Osteocyte (in vitro differentiated cells): Measurements from ENCODE around the gene CTXN3. TPM values are rescaled to one million over a fixed set of nuclear protein-coding genes. Genes with fewer than 3 reads are reported as not detected.

Experiments used
- DNase-seq: peaks from one replicate; pipeline ENCODE4 v3.0.0; 2021; ENCODE audit warnings: mixed read lengths; ENCODE audit not compliant: unreplicated experiment; ENCODE audit errors: extremely low spot score
- H3K27ac Mint-ChIP-seq: one replicate; pipeline ENCODE4 v1.8.0; 2021; ENCODE audit warnings: mild to moderate bottlenecking, mixed read lengths; ENCODE audit not compliant: unreplicated experiment
- H3K27me3 Mint-ChIP-seq: one replicate; pipeline ENCODE4 v1.8.0; 2021; ENCODE audit warnings: mixed read lengths; ENCODE audit not compliant: unreplicated experiment
- H3K36me3 Mint-ChIP-seq: one replicate; pipeline ENCODE4 v1.8.0; 2021; ENCODE audit warnings: mixed read lengths; ENCODE audit not compliant: unreplicated experiment
- H3K4me1 Mint-ChIP-seq: one replicate; pipeline ENCODE4 v1.8.0; 2021; ENCODE audit warnings: mixed read lengths; ENCODE audit not compliant: unreplicated experiment
- H3K4me3 Mint-ChIP-seq: one replicate; pipeline ENCODE4 v1.8.0; 2021; ENCODE audit warnings: mild to moderate bottlenecking, moderate library complexity, mixed read lengths; ENCODE audit not compliant: unreplicated experiment
- H3K9me3 Mint-ChIP-seq: one replicate; pipeline ENCODE4 v1.8.0; 2021; ENCODE audit warnings: mixed read lengths; ENCODE audit not compliant: unreplicated experiment
- total RNA-seq: library from RNA; stranded (reverse); gene quantifications from 2 replicates; pipeline ENCODE4 v1.2.1, GENCODE V29; 2021
- TF ChIP-seq, protein P1 (sequence below): fragments of 200-600 bp; sonication (generic); IDR thresholded peaks from 2 replicates; pipeline ENCODE4 v1.5.0; 2021; ENCODE audit warnings: antibody characterized with exemption, mild to moderate bottlenecking, moderate library complexity

The CTXN3 gene
- total RNA-seq, 1 donor from 2014 or later = not detected

- H3K9me3 Mint-ChIP-seq = peaks cover 3% of the 10 kb centered on the region
- TF ChIP-seq, protein P1, sequence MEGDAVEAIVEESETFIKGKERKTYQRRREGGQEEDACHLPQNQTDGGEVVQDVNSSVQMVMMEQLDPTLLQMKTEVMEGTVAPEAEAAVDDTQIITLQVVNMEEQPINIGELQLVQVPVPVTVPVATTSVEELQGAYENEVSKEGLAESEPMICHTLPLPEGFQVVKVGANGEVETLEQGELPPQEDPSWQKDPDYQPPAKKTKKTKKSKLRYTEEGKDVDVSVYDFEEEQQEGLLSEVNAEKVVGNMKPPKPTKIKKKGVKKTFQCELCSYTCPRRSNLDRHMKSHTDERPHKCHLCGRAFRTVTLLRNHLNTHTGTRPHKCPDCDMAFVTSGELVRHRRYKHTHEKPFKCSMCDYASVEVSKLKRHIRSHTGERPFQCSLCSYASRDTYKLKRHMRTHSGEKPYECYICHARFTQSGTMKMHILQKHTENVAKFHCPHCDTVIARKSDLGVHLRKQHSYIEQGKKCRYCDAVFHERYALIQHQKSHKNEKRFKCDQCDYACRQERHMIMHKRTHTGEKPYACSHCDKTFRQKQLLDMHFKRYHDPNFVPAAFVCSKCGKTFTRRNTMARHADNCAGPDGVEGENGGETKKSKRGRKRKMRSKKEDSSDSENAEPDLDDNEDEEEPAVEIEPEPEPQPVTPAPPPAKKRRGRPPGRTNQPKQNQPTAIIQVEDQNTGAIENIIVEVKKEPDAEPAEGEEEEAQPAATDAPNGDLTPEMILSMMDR = no peak
- H3K27ac Mint-ChIP-seq = no peak overlapping the region
- no peak overlapping the region for H3K4me3 Mint-ChIP-seq
- no peaks in the 10 kb centered on the region for H3K36me3 Mint-ChIP-seq
- H3K27me3 Mint-ChIP-seq = peaks cover 18% of the 10 kb centered on the region
- no peak for DNase-seq
- peaks cover 2% of the 10 kb centered on the region for H3K4me1 Mint-ChIP-seq
Measured at GRCh38 chr5:127602481-127602880, 46.4 kb upstream of the CTXN3 start.

- Mint-ChIP-seq H3K4me3 (no peak overlapping the region), H3K27me3 (peaks cover 18% of the 10 kb centered on the region), H3K36me3 (no peaks in the 10 kb centered on the region), H3K27ac (no peak overlapping the region), H3K4me1 (peaks cover 2% of the 10 kb centered on the region), H3K9me3 (peaks cover 3% of the 10 kb centered on the region)
- DNase-seq = no peak
- TF ChIP-seq, protein P1 = no peak
Measured at GRCh38 chr5:127602896-127603844, 45.7 kb upstream of the CTXN3 start.

DNA sequence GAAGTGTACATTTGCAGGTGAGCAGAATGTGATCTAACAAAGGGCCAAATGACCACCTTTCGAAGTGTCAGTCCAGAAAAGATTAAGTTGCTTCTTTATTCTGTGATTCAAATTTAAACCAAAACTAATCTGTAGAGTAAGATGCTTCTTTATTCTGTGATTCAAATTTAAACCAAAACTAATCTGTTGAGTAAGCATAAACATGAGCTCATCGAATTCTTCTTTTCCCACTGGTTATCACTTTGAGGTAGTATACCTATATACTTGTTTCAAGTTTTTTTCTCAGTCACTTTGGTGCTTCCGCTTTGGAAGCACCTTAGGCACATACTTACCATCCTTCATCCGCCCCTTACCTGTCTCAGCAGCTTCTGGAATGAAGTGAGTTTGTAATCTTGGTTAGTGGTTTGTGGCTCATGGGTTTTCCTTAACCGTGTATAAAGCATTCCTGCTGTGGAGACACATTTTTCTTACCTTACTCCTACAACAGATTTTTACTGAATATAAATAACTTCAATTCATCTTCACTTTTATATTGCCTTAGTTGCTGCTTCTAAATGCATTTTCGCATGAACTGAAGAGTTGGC, 40.7 kb upstream of the CTXN3 start:
- Mint-ChIP-seq H3K27ac (no peak overlapping the region), H3K36me3 (no peaks in the 10 kb centered on the region), H3K4me1 (no peaks in the 10 kb centered on the region), H3K27me3 (peaks cover 18% of the 10 kb centered on the region), H3K9me3 (peaks cover 3% of the 10 kb centered on the region), H3K4me3 (no peak overlapping the region)
- DNase-seq = no peak
- TF ChIP-seq, protein P1 = no peak

GRCh38 chr5:127609011-127609410, 39.9 kb upstream of the CTXN3 start:
- Mint-ChIP-seq H3K27ac (no peak overlapping the region), H3K4me3 (no peak overlapping the region), H3K4me1 (no peaks in the 10 kb centered on the region), H3K36me3 (no peaks in the 10 kb centered on the region), H3K9me3 (peaks cover 3% of the 10 kb centered on the region), H3K27me3 (peaks cover 10% of the 10 kb centered on the region)
- no peak for DNase-seq
- TF ChIP-seq, protein P1 = no peak

DNA sequence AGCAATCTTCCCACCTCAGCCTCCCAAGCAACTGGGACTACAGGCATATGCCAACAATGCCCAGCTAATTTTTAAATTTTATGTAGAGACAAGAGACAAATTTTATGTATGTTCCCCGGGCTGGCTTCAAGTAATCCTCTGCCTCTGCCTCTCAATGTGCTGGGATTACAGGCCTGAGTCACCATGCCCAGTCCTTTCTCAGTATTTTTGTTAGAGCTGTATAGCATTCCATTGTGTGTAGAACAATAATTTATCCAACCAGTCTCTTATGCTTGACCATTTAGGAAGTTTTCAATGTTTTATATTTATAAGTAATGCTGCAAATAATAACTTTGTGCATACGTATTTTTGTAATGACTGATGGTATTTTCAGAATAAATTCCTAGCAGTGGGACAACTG, 38.9 kb upstream of the CTXN3 start:
- Mint-ChIP-seq H3K9me3 (peaks cover 3% of the 10 kb centered on the region), H3K36me3 (no peaks in the 10 kb centered on the region), H3K27ac (no peak overlapping the region), H3K4me1 (no peaks in the 10 kb centered on the region), H3K27me3 (peaks cover 8% of the 10 kb centered on the region), H3K4me3 (no peak overlapping the region)
- TF ChIP-seq, protein P1 = no peak
- DNase-seq = no peak
